Activated CD4-positive, alpha-beta T cell treated with anti-CD3 and anti-CD28 coated beads for 1 hour (primary cell): Measurements from ENCODE around the gene AFAP1.

ENCODE experiments used
- DNase-seq: peaks from one replicate; pipeline ENCODE4 v3.0.0-alpha.2; 2020

AFAP1 gene

GRCh38 chr4:7939377-7940108, at the start of gene AFAP1:
TSS of gene AFAP1 (minus strand) at chr4:7939861. CDS start at chr4:7872078, 67,783 bp downstream.
- peak; percentile 84 for DNase-seq

- DNase-seq: no peak
Observed at GRCh38 chr4:7988437-7988836, 48.8 kb upstream of the AFAP1 start.

- peak; percentile 60 for DNase-seq
Observed at GRCh38 chr4:7987148-7987989, 47.7 kb upstream of the AFAP1 start.

- no peak for DNase-seq
Observed at GRCh38 chr4:7985891-7986441, 46.3 kb upstream of the AFAP1 start.

GRCh38 chr4:7985072-7985471, 45.4 kb upstream of the AFAP1 start:
- no peak for DNase-seq

- DNase-seq: no peak
Observed at GRCh38 chr4:7984286-7984925, 44.7 kb upstream of the AFAP1 start.

GRCh38 chr4:7983296-7983695, 43.6 kb upstream of the AFAP1 start:
- DNase-seq: no peak

GRCh38 chr4:7981738-7982394, 42.2 kb upstream of the AFAP1 start:
- DNase-seq: no peak

- DNase-seq: no peak
Observed at GRCh38 chr4:7980036-7980435, 40.4 kb upstream of the AFAP1 start.

GRCh38 chr4:7979652-7979968, 39.9 kb upstream of the AFAP1 start:
- no peak for DNase-seq

- DNase-seq: no peak
Observed at GRCh38 chr4:7978907-7979651, 39.4 kb upstream of the AFAP1 start.

GRCh38 chr4:7978489-7978888, 38.8 kb upstream of the AFAP1 start:
- no peak for DNase-seq

- no peak for DNase-seq
Observed at GRCh38 chr4:7976634-7977033, 37.0 kb upstream of the AFAP1 start.

- no peak for DNase-seq
Observed at GRCh38 chr4:7976025-7976424, 36.4 kb upstream of the AFAP1 start.

GRCh38 chr4:7974425-7974824, 34.8 kb upstream of the AFAP1 start:
- DNase-seq: no peak

- DNase-seq: no peak
Observed at GRCh38 chr4:7973545-7973981, 33.9 kb upstream of the AFAP1 start.

GRCh38 chr4:7971881-7972500, 32.3 kb upstream of the AFAP1 start:
- DNase-seq: no peak

GRCh38 chr4:7971159-7971631, 31.5 kb upstream of the AFAP1 start:
- DNase-seq: no peak

GRCh38 chr4:7970361-7970946, 30.8 kb upstream of the AFAP1 start:
- no peak for DNase-seq

GRCh38 chr4:7968262-7968896, 28.7 kb upstream of the AFAP1 start:
- no peak for DNase-seq
